BLaER1 (cell line): ENCODE results near the gene UBE2E3.

Source experiments
- H3K27ac ChIP-seq: shearing (Covaris generic); formaldehyde crosslinking; 2 replicates; pipeline ENCODE4 v1.8.1; 2022
- H3K27me3 ChIP-seq: shearing (Covaris generic); formaldehyde crosslinking; 2 replicates; pipeline ENCODE4 v1.8.1; 2022
- H3K36me3 ChIP-seq: shearing (Covaris generic); formaldehyde crosslinking; 2 replicates; pipeline ENCODE4 v1.8.1; 2022
- H3K4me1 ChIP-seq: shearing (Covaris generic); formaldehyde crosslinking; 2 replicates; pipeline ENCODE4 v1.8.1; 2022
- H3K4me2 ChIP-seq: shearing (Covaris generic); formaldehyde crosslinking; 2 replicates; pipeline ENCODE4 v1.8.1; 2022
- H3K4me3 ChIP-seq: shearing (Covaris generic); formaldehyde crosslinking; 2 replicates; pipeline ENCODE4 v1.8.1; 2022
- H3K9ac ChIP-seq: shearing (Covaris generic); formaldehyde crosslinking; 2 replicates; pipeline ENCODE4 v1.8.1; 2022
- H3K9me3 ChIP-seq: shearing (Covaris generic); formaldehyde crosslinking; 2 replicates; pipeline ENCODE4 v1.8.1; 2022
- H4K20me1 ChIP-seq: shearing (Covaris generic); formaldehyde crosslinking; 2 replicates; pipeline ENCODE4 v1.8.1; 2022
- Cebpa-rat ChIP-seq: shearing (Covaris generic); IDR thresholded peaks from 2 replicates; pipeline ENCODE4 v1.8.1; 2022

Gene UBE2E3

GRCh38 chr2:180990794-180991193 lies 10.4 kb downstream of the UBE2E3 start:
- Histone ChIP-seq H3K27me3 (no peaks in the 10 kb centered on the region), H3K4me1 (peaks cover 5% of the 10 kb centered on the region; the same call in 1 of the 2 replicates), H3K4me2 (no peak overlapping the region), H3K9ac (no peak overlapping the region), H3K4me3 (no peak overlapping the region), H3K36me3 (peaks cover 66% of the 10 kb centered on the region), H4K20me1 (peaks cover 25% of the 10 kb centered on the region), H3K27ac (no peak overlapping the region), H3K9me3 (peaks cover 4% of the 10 kb centered on the region; the same call in 1 of the 2 replicates)
- TF ChIP-seq Cebpa-rat: no peak

DNA sequence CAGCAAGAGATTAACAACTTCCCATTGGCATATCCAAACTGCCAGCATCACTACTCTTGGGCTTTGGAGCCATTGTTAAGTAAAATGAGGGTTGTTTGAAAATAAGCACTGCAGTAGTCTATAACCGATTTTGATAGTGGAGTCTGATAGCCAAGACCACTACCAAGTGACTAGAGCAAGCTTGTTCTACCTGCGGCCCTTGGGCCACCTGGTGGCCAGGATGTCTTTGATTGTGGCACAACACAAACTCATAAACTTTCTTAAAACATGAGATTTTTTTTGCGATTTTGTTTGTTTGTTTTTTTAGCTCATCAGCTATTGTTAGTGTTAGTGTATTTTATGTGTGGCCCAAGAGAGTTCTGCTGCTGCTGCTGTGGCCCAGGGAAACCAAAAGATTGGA lies 11.0 kb downstream of the UBE2E3 start:
- Histone ChIP-seq H3K36me3 (peaks cover 71% of the 10 kb centered on the region), H4K20me1 (peaks cover 28% of the 10 kb centered on the region), H3K9ac (no peak overlapping the region), H3K9me3 (peaks cover 4% of the 10 kb centered on the region; the same call in 1 of the 2 replicates), H3K27ac (no peak overlapping the region), H3K4me2 (no peak overlapping the region), H3K27me3 (no peaks in the 10 kb centered on the region), H3K4me1 (no peaks in the 10 kb centered on the region), H3K4me3 (no peak overlapping the region)
- no peak for TF ChIP-seq Cebpa-rat

GRCh38 chr2:180991820-180992219 lies 11.4 kb downstream of the UBE2E3 start:
- Histone ChIP-seq H3K4me3 (no peak overlapping the region), H3K27ac (no peak overlapping the region), H3K4me2 (no peak overlapping the region), H3K9me3 (peaks cover 4% of the 10 kb centered on the region; the same call in 1 of the 2 replicates), H4K20me1 (peaks cover 30% of the 10 kb centered on the region), H3K27me3 (no peaks in the 10 kb centered on the region), H3K36me3 (peaks cover 75% of the 10 kb centered on the region), H3K4me1 (no peaks in the 10 kb centered on the region), H3K9ac (no peak overlapping the region)
- TF ChIP-seq Cebpa-rat: no peak

- no peak overlapping the region for H3K27ac ChIP-seq
- H3K36me3 ChIP-seq: peaks cover 77% of the 10 kb centered on the region
- H3K4me3 ChIP-seq: no peak overlapping the region
- H3K4me2 ChIP-seq: no peak overlapping the region
- no peaks in the 10 kb centered on the region for H3K27me3 ChIP-seq
- H4K20me1 ChIP-seq: peaks cover 25% of the 10 kb centered on the region
- peaks cover 4% of the 10 kb centered on the region; the same call in 1 of the 2 replicates for H3K9me3 ChIP-seq
- no peaks in the 10 kb centered on the region for H3K4me1 ChIP-seq
- no peak for TF ChIP-seq Cebpa-rat
- H3K9ac ChIP-seq: no peak overlapping the region
Measured at GRCh38 chr2:180992994-180993393, 12.6 kb downstream of the UBE2E3 start.

DNA sequence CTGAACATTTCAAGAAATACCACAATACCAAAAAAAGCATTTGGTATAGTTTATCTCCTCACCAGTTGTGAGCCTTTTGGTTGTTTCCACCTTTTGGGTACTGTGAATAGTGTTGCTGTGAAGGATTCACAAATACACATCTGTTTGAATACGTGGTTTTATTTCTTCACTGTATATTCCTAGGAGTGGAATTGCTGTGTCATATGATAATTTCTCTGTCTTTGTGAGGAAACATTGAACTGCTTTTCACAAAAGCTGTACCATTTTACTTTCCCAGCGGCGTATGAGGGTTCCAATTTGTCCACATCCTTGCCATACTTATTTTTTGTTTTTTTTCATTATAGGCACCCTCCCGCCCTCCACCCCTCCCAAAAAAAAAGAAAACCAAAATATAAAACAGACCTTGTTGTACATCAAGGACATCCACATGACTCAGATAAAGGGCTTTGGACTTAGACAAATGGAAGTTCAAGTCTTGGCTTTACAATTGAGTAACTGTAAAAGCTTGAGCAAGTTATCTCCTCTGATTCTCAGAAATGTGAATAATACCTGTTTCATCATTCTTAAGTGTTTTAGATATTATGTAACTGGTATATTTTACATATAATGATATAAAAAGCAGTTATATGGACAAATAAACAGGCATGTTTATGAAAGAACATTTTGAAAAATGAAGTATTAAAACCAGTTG lies 19.0 kb downstream of the UBE2E3 start:
- Histone ChIP-seq H3K9me3 (0 out of 2 replicates have a peak, but pooled peaks cover 4% of the 10 kb centered on the region), H3K4me3 (no peak overlapping the region), H3K9ac (no peak overlapping the region), H4K20me1 (peaks cover 20% of the 10 kb centered on the region; the same call in 1 of the 2 replicates), H3K4me2 (no peak overlapping the region), H3K27ac (no peak overlapping the region), H3K4me1 (no peaks in the 10 kb centered on the region), H3K36me3 (peaks cover 60% of the 10 kb centered on the region), H3K27me3 (no peaks in the 10 kb centered on the region)
- no peak for TF ChIP-seq Cebpa-rat

- Histone ChIP-seq H3K9me3 (no peaks in the 10 kb centered on the region), H3K4me1 (no peaks in the 10 kb centered on the region), H3K9ac (no peak overlapping the region), H3K27ac (no peak overlapping the region), H3K27me3 (no peaks in the 10 kb centered on the region), H3K4me3 (no peak overlapping the region), H3K36me3 (peaks cover 24% of the 10 kb centered on the region; the same call in 1 of the 2 replicates), H3K4me2 (no peak overlapping the region), H4K20me1 (peaks cover 46% of the 10 kb centered on the region)
- TF ChIP-seq Cebpa-rat: no peak
Measured at GRCh38 chr2:181004647-181005325, 24.4 kb downstream of the UBE2E3 start.

GRCh38 chr2:181005326-181005655 lies 24.9 kb downstream of the UBE2E3 start:
- peaks cover 51% of the 10 kb centered on the region for H4K20me1 ChIP-seq
- no peak overlapping the region for H3K4me3 ChIP-seq
- no peaks in the 10 kb centered on the region for H3K4me1 ChIP-seq
- peaks cover 24% of the 10 kb centered on the region; the same call in 1 of the 2 replicates for H3K36me3 ChIP-seq
- H3K27ac ChIP-seq: no peak overlapping the region
- no peak for TF ChIP-seq Cebpa-rat
- no peaks in the 10 kb centered on the region for H3K9me3 ChIP-seq
- H3K4me2 ChIP-seq: no peak overlapping the region
- no peaks in the 10 kb centered on the region for H3K27me3 ChIP-seq
- H3K9ac ChIP-seq: no peak overlapping the region

DNA sequence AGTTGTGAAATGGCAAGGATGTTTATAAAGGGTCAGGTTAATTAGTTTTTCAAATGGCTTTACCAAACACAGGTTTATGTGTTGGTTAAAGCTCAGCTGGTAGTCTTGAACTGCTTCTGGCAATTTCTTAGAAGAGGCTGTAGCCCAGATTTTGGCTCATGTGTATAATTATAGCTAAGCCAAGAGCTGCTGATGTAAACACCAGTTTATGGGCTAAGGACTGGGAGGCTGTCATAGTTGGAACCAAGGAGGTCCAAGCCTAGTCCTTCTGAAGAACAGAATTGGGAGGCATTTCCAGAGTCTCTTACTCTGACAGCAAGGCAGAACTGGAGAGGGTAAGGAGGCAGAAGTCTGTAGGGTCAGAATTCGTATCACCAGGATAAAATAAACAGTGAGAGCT lies 25.4 kb downstream of the UBE2E3 start:
- no peak overlapping the region for H3K4me2 ChIP-seq
- no peak overlapping the region for H3K4me3 ChIP-seq
- no peak overlapping the region for H3K27ac ChIP-seq
- no peak overlapping the region for H3K9ac ChIP-seq
- H4K20me1 ChIP-seq: peaks cover 56% of the 10 kb centered on the region
- no peaks in the 10 kb centered on the region for H3K27me3 ChIP-seq
- H3K4me1 ChIP-seq: no peaks in the 10 kb centered on the region
- no peak for TF ChIP-seq Cebpa-rat
- H3K9me3 ChIP-seq: no peaks in the 10 kb centered on the region
- peaks cover 24% of the 10 kb centered on the region; the same call in 1 of the 2 replicates for H3K36me3 ChIP-seq

DNA sequence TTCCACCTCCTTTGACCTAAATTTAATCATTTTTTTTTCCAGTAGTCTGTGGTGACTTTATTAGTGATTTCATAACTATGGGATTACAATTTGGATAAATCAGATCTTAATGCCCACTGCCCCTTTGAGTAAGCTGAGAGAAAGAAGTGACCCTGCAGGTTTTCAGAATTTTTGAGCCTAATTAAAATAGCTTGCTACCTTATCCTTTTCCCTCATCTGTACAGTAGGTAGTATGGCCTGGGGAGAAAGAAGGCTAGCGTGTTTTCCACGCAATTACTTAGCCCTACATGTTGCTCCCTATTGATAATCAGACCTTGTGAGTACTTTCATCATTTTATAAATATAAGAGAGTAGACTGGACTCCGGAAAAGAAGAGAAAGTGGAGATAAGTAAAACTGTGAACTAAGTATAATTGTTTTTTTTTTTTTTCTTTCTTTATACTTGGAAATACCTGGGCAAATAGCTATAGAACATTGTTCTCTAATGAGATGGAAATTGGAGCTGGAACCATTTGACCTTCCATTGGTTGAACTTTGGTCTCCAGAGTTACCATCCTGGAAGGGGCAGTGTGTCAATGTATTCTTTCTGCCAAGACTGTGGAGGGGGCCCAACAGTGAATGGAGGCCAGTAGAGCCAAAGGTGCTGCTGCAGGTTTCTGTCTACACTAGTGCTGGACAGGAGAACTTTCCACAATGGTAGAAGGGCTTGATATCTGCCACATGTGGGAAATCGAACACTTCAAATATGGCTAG lies 26.9 kb downstream of the UBE2E3 start:
- peaks cover 21% of the 10 kb centered on the region; the same call in 1 of the 2 replicates for H3K36me3 ChIP-seq
- no peaks in the 10 kb centered on the region for H3K4me1 ChIP-seq
- no peaks in the 10 kb centered on the region for H3K27me3 ChIP-seq
- H3K27ac ChIP-seq: no peak overlapping the region
- H3K9ac ChIP-seq: no peak overlapping the region
- H3K4me3 ChIP-seq: no peak overlapping the region
- no peak overlapping the region for H3K4me2 ChIP-seq
- no peak for TF ChIP-seq Cebpa-rat
- H4K20me1 ChIP-seq: peaks cover 68% of the 10 kb centered on the region
- H3K9me3 ChIP-seq: no peaks in the 10 kb centered on the region

- no peak overlapping the region for H3K27ac ChIP-seq
- no peak overlapping the region for H3K9ac ChIP-seq
- H3K36me3 ChIP-seq: peaks cover 21% of the 10 kb centered on the region; the same call in 1 of the 2 replicates
- H3K4me1 ChIP-seq: no peaks in the 10 kb centered on the region
- H3K9me3 ChIP-seq: no peaks in the 10 kb centered on the region
- peaks cover 78% of the 10 kb centered on the region for H4K20me1 ChIP-seq
- H3K4me2 ChIP-seq: no peak overlapping the region
- TF ChIP-seq Cebpa-rat: no peak
- no peak overlapping the region for H3K4me3 ChIP-seq
- no peaks in the 10 kb centered on the region for H3K27me3 ChIP-seq
Measured at GRCh38 chr2:181008407-181008806, 28.0 kb downstream of the UBE2E3 start.
